Brain microvascular endothelial cell (primary cell): ENCODE measurements around the gene SETD5.

ENCODE experiments used
- DNase-seq: peaks from one replicate; pipeline ENCODE4 v3.0.0-alpha.2; 2020
- H3K27ac ChIP-seq: fragments of 250-450 bp; sonication (Bioruptor Pico); 2 replicates; pipeline ENCODE4 v1.5.1; 2020; ENCODE audit warnings: mild to moderate bottlenecking, moderate library complexity
- H3K27me3 ChIP-seq: fragments of 250-450 bp; sonication (Bioruptor Pico); replicated peaks from 2 replicates; pipeline ENCODE4 v1.5.1; 2020; ENCODE audit warnings: mild to moderate bottlenecking
- H3K36me3 ChIP-seq: fragments of 250-450 bp; sonication (Bioruptor Pico); replicated peaks from 2 replicates; pipeline ENCODE4 v1.5.1; 2020; ENCODE audit warnings: mild to moderate bottlenecking
- H3K4me3 ChIP-seq: 2 replicates; pipeline ENCODE4 v1.5.1; 2011; ENCODE audit warnings: low read depth, mild to moderate bottlenecking, control low read depth, low read length, moderate library complexity
- CTCF ChIP-seq: IDR thresholded peaks from 2 replicates; pipeline ENCODE4 v1.5.1; 2011; ENCODE audit warnings: low read depth, mild to moderate bottlenecking, moderate library complexity, low read length, control low read depth, inconsistent platforms; ENCODE audit errors: missing control alignments
- in situ Hi-C: cut with HindIII; loops from 2 replicates; pipeline ENCODE4 v1.10.0; 2017; ENCODE audit warnings: low sequenced_read_pairs, low pct_ligation_motif_present

The SETD5 gene

GRCh38 chr3:9439331-9439730 lies 41.9 kb downstream of the SETD5 start:
- in situ Hi-C loops: no loop called here
- H3K27ac ChIP-seq: no peak overlapping the region
- H3K27me3 ChIP-seq: no peaks in the 10 kb centered on the region
- TF ChIP-seq CTCF: no peak
- DNase-seq: no peak
- peaks cover 91% of the 10 kb centered on the region for H3K36me3 ChIP-seq
- H3K4me3 ChIP-seq: no peak overlapping the region

GRCh38 chr3:9441501-9442221 lies 44.2 kb downstream of the SETD5 start:
- H3K36me3 ChIP-seq: peaks cover 86% of the 10 kb centered on the region
- no peak overlapping the region for H3K27ac ChIP-seq
- no peaks in the 10 kb centered on the region for H3K27me3 ChIP-seq
- no peak for DNase-seq
- no peak for TF ChIP-seq CTCF
- H3K4me3 ChIP-seq: no peak overlapping the region
- in situ Hi-C loops: no loop called here

GRCh38 chr3:9448071-9448470 lies 50.7 kb downstream of the SETD5 start:
- H3K27me3 ChIP-seq: no peaks in the 10 kb centered on the region
- no peak for DNase-seq
- H3K4me3 ChIP-seq: no peak overlapping the region
- H3K36me3 ChIP-seq: peaks cover 79% of the 10 kb centered on the region
- in situ Hi-C loops: no loop called here
- TF ChIP-seq CTCF: no peak
- no peak overlapping the region for H3K27ac ChIP-seq

GRCh38 chr3:9448643-9449042 lies 51.2 kb downstream of the SETD5 start:
- Histone ChIP-seq H3K36me3 (peaks cover 78% of the 10 kb centered on the region), H3K27me3 (no peaks in the 10 kb centered on the region), H3K27ac (no peak overlapping the region), H3K4me3 (no peak overlapping the region)
- no peak for DNase-seq
- TF ChIP-seq CTCF: no peak
- in situ Hi-C loops: no loop called here

GRCh38 chr3:9450126-9450525 lies 52.7 kb downstream of the SETD5 start:
- Histone ChIP-seq H3K27me3 (no peaks in the 10 kb centered on the region), H3K27ac (no peak overlapping the region), H3K4me3 (no peak overlapping the region), H3K36me3 (peaks cover 72% of the 10 kb centered on the region)
- in situ Hi-C loops: loop anchor here (25.0 kb wide), 1 partner anchor 88 kb away; the partner anchor contains the start of gene THUMPD3
- no peak for TF ChIP-seq CTCF
- no peak for DNase-seq

GRCh38 chr3:9450991-9451390 lies 53.6 kb downstream of the SETD5 start:
- Histone ChIP-seq H3K27ac (no peak overlapping the region), H3K4me3 (no peak overlapping the region), H3K36me3 (peaks cover 72% of the 10 kb centered on the region), H3K27me3 (no peaks in the 10 kb centered on the region)
- no peak for TF ChIP-seq CTCF
- DNase-seq: no peak
- in situ Hi-C loops: loop anchor here (25.0 kb wide), 1 partner anchor 89 kb away; the partner anchor contains the start of gene THUMPD3
